ENCODE results near the gene NRROS.

NRROS gene

DNA sequence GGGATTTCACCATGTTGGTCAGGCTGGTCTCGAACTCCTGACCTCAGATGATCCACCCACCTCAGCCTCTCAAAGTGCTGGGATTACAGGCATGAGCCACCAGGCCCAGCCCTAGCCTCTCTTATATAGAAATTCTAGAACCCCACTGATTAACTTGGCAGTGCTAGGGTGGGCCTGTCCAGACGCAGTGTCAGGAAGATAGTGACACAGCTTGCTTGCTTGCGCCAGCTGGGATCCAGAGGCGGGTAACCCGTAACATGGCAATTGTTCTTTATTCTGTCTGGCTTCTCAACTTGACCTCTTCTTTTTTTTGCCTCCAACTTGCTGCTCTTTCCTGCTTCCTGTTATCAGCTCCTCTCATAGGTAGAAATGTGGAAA, 56.3 kb downstream of the NRROS start:
- Histone ChIP-seq H3K4me3 (ENCODE audit: insufficient read depth, low read depth, low read length, poor library complexity, severe bottlenecking) (no peak overlapping the region), H3K27ac (ENCODE audit: insufficient read depth, low read length, poor library complexity, severe bottlenecking) (no peak overlapping the region), H3K9me3 (ENCODE audit: control insufficient read depth, low read length) (no peaks in the 10 kb centered on the region), H3K36me3 (ENCODE audit: control insufficient read depth, insufficient read depth, low read length) (no peaks in the 10 kb centered on the region), H3K4me1 (ENCODE audit: control insufficient read depth, insufficient read depth, low read length, poor library complexity, severe bottlenecking) (peaks cover 10% of the 10 kb centered on the region), H3K27me3 (replicated peaks; ENCODE audit: control insufficient read depth, insufficient read depth, low read length, poor library complexity, severe bottlenecking) (no peaks in the 10 kb centered on the region)
- no peak for DNase-seq

DNA sequence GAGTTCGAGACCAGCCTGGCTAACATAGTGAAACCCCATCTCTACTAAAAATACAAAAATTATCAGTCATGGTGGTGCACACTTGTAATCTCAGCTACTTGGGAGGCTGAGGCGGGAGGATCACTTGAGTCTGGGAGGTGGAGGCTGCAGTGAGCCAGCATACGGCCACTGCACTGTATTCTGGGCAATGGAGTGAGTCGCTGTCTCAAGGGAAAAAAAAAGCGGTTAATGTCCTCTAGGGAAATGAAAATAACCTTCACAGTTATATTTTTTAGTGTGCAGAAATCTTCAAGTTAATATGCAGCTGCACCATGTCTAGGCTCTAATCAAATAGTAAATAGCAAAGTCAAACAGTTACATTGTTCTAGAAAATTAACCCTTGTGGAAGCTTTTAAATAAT, 57.8 kb downstream of the NRROS start:
- Histone ChIP-seq H3K27ac (ENCODE audit: insufficient read depth, low read length, poor library complexity, severe bottlenecking) (no peak overlapping the region), H3K4me1 (ENCODE audit: control insufficient read depth, insufficient read depth, low read length, poor library complexity, severe bottlenecking) (peaks cover 10% of the 10 kb centered on the region), H3K27me3 (replicated peaks; ENCODE audit: control insufficient read depth, insufficient read depth, low read length, poor library complexity, severe bottlenecking) (no peaks in the 10 kb centered on the region), H3K4me3 (ENCODE audit: insufficient read depth, low read depth, low read length, poor library complexity, severe bottlenecking) (no peak overlapping the region), H3K36me3 (ENCODE audit: control insufficient read depth, insufficient read depth, low read length) (no peaks in the 10 kb centered on the region), H3K9me3 (ENCODE audit: control insufficient read depth, low read length) (no peaks in the 10 kb centered on the region)
- DNase-seq = no peak

DNA sequence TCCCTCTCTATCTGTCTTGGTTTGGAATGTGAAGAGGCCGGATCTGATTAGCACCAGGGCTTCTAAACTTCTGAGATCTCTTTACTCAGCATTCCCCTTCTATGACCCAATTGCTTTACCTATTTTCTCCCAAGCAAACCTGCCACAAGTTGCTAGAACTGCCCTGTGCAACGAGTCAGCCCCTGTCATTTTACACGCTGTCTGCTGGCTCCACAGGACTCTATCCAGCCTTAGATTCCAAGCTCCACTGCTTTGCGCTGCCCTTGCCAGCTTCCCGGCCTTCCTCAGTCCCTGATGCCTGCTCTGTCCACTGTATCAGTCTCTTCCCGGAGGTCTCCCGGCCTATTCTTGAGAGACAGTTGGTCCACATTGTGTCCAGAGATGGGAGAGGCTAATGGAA, 60.3 kb downstream of the NRROS start:
- Histone ChIP-seq H3K36me3 (ENCODE audit: control insufficient read depth, insufficient read depth, low read length) (no peaks in the 10 kb centered on the region), H3K4me1 (ENCODE audit: control insufficient read depth, insufficient read depth, low read length, poor library complexity, severe bottlenecking) (peaks cover 6% of the 10 kb centered on the region), H3K4me3 (ENCODE audit: insufficient read depth, low read depth, low read length, poor library complexity, severe bottlenecking) (no peak overlapping the region), H3K9me3 (ENCODE audit: control insufficient read depth, low read length) (no peaks in the 10 kb centered on the region), H3K27me3 (replicated peaks; ENCODE audit: control insufficient read depth, insufficient read depth, low read length, poor library complexity, severe bottlenecking) (no peaks in the 10 kb centered on the region), H3K27ac (ENCODE audit: insufficient read depth, low read length, poor library complexity, severe bottlenecking) (no peak overlapping the region)
- DNase-seq = no peak

DNA sequence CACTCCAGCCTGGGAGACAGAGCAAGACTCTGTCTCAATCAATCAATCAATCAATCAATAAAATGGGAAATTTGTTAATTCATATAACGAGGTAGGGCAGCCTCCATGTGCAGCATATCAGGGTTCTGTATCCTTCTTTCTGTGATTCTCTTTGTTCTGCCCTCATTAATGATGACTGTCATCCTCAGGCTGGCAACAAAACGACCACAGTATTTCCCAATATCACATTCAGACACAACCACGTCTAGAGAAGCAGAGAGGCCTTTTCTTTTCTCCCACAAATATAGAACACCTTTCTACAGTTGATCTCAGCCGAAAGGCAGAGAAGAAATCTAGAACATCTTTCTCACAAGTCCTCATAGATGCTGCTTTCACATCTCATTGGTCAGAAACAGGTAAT, 61.3 kb downstream of the NRROS start:
- Histone ChIP-seq H3K27ac (ENCODE audit: insufficient read depth, low read length, poor library complexity, severe bottlenecking) (no peak overlapping the region), H3K27me3 (replicated peaks; ENCODE audit: control insufficient read depth, insufficient read depth, low read length, poor library complexity, severe bottlenecking) (no peaks in the 10 kb centered on the region), H3K4me1 (ENCODE audit: control insufficient read depth, insufficient read depth, low read length, poor library complexity, severe bottlenecking) (no peaks in the 10 kb centered on the region), H3K36me3 (ENCODE audit: control insufficient read depth, insufficient read depth, low read length) (no peaks in the 10 kb centered on the region), H3K9me3 (ENCODE audit: control insufficient read depth, low read length) (no peaks in the 10 kb centered on the region), H3K4me3 (ENCODE audit: insufficient read depth, low read depth, low read length, poor library complexity, severe bottlenecking) (no peak overlapping the region)
- no peak for DNase-seq

DNA sequence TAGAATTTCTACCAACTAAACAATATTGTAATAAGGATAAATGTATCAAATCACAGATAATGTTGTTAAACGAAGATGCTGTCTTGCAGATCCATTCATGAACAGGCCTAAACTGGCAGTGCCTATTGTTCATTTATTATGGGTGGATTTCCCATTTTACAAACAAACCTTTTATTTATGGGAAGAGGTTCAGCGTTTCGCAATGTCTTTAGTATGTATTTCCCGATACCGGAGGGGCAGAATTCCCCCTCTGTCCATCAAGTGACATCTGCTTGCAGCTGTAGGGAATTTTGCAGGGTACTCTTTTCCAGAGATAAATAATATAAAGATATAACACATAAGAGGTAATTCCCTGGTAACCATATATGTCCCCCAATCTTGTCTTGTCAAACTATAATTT, 66.8 kb downstream of the NRROS start:
- H3K4me3 ChIP-seq (ENCODE audit: insufficient read depth, low read depth, low read length, poor library complexity, severe bottlenecking) = no peak overlapping the region
- no peak for DNase-seq
- H3K36me3 ChIP-seq (ENCODE audit: control insufficient read depth, insufficient read depth, low read length) = no peaks in the 10 kb centered on the region
- H3K27ac ChIP-seq (ENCODE audit: insufficient read depth, low read length, poor library complexity, severe bottlenecking) = no peak overlapping the region
- H3K27me3 ChIP-seq (replicated peaks; ENCODE audit: control insufficient read depth, insufficient read depth, low read length, poor library complexity, severe bottlenecking) = no peaks in the 10 kb centered on the region
- peaks cover 5% of the 10 kb centered on the region for H3K4me1 ChIP-seq (ENCODE audit: control insufficient read depth, insufficient read depth, low read length, poor library complexity, severe bottlenecking)
- no peaks in the 10 kb centered on the region for H3K9me3 ChIP-seq (ENCODE audit: control insufficient read depth, low read length)

DNA sequence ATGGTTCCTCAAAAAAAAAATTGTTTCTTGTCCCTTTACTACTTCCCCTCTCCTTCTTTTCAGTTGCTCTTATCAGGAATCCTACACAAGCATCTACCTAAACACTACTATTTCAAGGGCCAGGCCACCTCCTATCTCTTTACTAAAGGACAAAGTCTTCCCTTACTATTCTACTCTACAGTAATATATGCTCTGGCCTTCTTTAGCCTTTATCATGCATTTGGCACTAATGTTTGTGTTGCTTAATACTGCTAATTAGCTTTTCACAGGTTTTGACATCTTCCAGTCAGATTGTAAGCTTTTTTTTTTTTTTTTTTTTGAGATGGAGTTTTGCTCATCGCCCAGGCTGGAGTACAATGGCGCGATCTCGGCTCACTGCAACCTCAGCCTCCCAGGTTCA, 67.2 kb downstream of the NRROS start:
- no peaks in the 10 kb centered on the region for H3K36me3 ChIP-seq (ENCODE audit: control insufficient read depth, insufficient read depth, low read length)
- no peak for DNase-seq
- H3K27ac ChIP-seq (ENCODE audit: insufficient read depth, low read length, poor library complexity, severe bottlenecking) = no peak overlapping the region
- H3K4me3 ChIP-seq (ENCODE audit: insufficient read depth, low read depth, low read length, poor library complexity, severe bottlenecking) = no peak overlapping the region
- H3K27me3 ChIP-seq (replicated peaks; ENCODE audit: control insufficient read depth, insufficient read depth, low read length, poor library complexity, severe bottlenecking) = no peaks in the 10 kb centered on the region
- peaks cover 8% of the 10 kb centered on the region for H3K4me1 ChIP-seq (ENCODE audit: control insufficient read depth, insufficient read depth, low read length, poor library complexity, severe bottlenecking)
- no peaks in the 10 kb centered on the region for H3K9me3 ChIP-seq (ENCODE audit: control insufficient read depth, low read length)

DNA sequence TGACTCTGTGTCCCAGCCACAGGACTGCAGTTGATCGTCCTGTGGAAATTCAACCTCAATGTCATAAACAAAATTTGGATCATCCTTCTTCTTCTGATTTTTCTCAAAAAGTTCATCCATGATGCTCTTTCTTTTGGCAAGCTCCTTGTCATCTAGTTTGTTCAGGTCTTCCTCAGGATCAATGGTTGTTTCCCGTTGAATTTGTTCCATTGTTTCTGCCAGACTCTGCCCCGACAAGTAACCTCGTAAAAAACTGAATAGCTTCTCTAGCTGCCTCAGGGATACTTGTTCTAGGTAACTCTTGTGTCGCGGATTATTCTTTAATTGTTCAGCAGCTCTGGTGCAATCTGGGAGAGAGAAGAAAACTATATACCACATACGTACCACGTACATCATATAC, 68.1 kb downstream of the NRROS start:
- H3K4me1 ChIP-seq (ENCODE audit: control insufficient read depth, insufficient read depth, low read length, poor library complexity, severe bottlenecking) = peaks cover 8% of the 10 kb centered on the region
- no peaks in the 10 kb centered on the region for H3K36me3 ChIP-seq (ENCODE audit: control insufficient read depth, insufficient read depth, low read length)
- DNase-seq = no peak
- no peaks in the 10 kb centered on the region for H3K27me3 ChIP-seq (replicated peaks; ENCODE audit: control insufficient read depth, insufficient read depth, low read length, poor library complexity, severe bottlenecking)
- H3K9me3 ChIP-seq (ENCODE audit: control insufficient read depth, low read length) = no peaks in the 10 kb centered on the region
- H3K4me3 ChIP-seq (ENCODE audit: insufficient read depth, low read depth, low read length, poor library complexity, severe bottlenecking) = no peak overlapping the region
- H3K27ac ChIP-seq (ENCODE audit: insufficient read depth, low read length, poor library complexity, severe bottlenecking) = no peak overlapping the region

DNA sequence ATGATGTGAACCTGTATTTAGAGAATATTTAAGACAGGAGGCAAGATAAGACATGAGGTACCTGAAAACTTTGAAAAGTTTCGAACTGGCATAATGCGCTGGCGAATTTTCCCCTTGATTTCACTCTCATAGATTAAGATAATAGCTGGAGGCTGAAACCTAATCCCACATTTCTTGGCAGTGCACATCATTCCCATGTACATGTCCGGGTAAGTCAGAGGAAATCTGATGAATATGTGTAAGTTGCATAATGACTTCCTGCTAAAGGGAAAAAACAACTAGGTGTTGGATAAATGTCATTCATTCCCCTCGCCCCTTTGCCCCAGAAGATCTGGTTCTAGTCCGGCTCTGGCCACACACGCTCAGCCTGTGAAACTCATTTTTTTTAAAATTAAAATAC, 69.0 kb downstream of the NRROS start:
- peaks cover 12% of the 10 kb centered on the region for H3K4me1 ChIP-seq (ENCODE audit: control insufficient read depth, insufficient read depth, low read length, poor library complexity, severe bottlenecking)
- no peak overlapping the region for H3K4me3 ChIP-seq (ENCODE audit: insufficient read depth, low read depth, low read length, poor library complexity, severe bottlenecking)
- no peak for DNase-seq
- H3K27me3 ChIP-seq (replicated peaks; ENCODE audit: control insufficient read depth, insufficient read depth, low read length, poor library complexity, severe bottlenecking) = no peaks in the 10 kb centered on the region
- H3K9me3 ChIP-seq (ENCODE audit: control insufficient read depth, low read length) = no peaks in the 10 kb centered on the region
- no peaks in the 10 kb centered on the region for H3K36me3 ChIP-seq (ENCODE audit: control insufficient read depth, insufficient read depth, low read length)
- H3K27ac ChIP-seq (ENCODE audit: insufficient read depth, low read length, poor library complexity, severe bottlenecking) = no peak overlapping the region

All from effector memory CD4-positive, alpha-beta T cell (primary cell).